HG03571 (cell line): ENCODE results near the gene BCAS1.
"Not testable (repeated sequence)": the region's sequence is repeated elsewhere in the genome, so short reads cannot be mapped to it uniquely, and the experiment has no call there.

Experiments
- ATAC-seq: cut with Tn5 transposase; IDR thresholded peaks from one replicate; pipeline ENCODE4 v1.9.1; 2021; ENCODE audit not compliant: unreplicated experiment

Gene BCAS1

GRCh38 chr20:53932655-53933192, 137.7 kb downstream of the BCAS1 start:
- ATAC-seq: not testable (repeated sequence)

DNA sequence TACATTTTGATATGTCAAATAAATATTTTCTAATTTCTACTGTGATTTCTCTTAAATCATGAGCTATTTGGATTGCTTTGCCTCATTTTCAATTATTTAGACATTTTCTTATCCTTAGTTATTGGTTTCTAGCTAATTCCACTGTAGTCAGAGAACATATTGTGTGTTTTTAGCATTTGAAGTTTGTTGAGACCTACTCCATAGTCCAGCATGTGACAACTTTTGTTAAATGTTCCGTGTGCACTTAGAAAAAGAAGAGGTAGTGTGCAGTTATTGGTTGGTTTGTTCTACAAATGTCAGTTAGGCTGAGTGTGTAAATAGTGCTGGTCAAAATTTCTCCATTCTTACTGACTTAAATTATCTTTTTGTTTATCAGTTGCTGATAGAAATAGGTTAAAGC, 138.8 kb downstream of the BCAS1 start:
- no peak for ATAC-seq

DNA sequence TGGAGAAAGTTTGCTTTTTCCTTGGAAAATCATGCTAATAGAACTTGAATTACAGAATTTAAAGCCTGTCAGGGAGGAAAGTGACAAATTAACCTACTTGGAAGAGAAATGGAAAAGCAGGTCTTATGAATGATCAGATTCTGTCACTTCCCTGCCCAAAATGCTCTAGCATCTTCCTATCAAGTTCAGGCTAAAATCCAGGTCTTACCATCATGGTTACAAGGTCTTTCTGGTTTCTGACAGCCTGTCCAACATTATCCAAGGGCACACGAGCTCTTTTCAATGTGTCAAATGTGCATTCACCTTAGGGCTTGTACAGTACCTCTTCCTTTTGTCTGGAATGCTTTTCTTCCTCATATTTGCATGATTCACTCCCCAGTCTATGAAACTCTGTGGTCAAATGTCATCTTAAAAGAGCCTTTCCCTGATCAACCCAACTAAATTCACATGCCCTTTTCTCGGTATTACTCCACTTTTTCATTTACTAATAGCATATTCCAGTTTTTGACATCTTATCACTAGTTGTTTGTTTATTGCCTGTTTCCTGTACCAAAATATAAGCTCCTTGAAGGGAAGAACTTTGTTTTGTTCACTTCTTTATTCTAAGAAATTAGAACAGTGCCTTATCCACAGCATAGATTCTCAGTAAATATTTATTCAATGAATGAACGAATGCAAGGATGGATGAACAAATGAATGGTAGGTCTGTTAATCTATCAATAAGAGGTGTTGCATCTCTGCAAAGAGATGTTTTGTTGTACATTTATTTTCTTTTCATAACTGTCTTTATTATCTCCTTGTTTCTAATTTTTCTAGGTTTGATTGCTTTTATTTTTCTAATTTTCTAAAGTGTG, 139.5 kb downstream of the BCAS1 start:
- ATAC-seq: no peak

DNA sequence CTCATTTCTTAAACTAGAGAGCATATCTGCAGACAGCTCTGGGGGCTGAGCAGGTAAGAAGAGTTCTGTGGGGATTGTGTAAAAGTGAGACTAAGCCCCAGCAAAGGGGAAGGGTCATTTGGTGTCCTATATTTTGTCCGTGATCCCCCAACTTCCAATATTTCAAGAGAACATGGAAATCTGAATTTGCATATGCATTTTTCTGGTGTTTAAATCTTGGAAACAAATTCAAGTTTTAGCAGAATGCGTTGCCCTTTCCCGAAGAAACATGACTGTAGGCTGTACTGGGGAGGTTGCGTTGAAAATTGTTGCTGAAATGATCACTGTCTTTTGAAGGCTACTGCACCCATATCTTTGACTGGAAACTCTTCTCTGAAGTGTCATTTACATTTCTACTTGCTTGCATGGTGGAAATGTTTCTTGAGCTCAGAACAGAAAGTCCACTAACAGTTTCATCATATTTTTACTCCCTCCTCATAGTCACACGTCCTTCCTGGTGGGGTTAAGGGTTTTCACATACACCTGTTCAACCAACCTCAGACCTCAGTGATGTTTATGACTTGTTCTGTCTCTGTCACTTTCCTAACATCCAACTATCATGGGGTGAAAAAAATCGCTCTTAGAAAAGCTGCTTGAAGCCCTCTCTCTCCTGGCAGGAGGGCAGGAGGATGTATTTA, 140.3 kb downstream of the BCAS1 start:
- peak; percentile 51 for ATAC-seq

- no peak for ATAC-seq
These were observed 141.0 kb downstream of the BCAS1 start for GRCh38 chr20:53929399-53929798.

DNA sequence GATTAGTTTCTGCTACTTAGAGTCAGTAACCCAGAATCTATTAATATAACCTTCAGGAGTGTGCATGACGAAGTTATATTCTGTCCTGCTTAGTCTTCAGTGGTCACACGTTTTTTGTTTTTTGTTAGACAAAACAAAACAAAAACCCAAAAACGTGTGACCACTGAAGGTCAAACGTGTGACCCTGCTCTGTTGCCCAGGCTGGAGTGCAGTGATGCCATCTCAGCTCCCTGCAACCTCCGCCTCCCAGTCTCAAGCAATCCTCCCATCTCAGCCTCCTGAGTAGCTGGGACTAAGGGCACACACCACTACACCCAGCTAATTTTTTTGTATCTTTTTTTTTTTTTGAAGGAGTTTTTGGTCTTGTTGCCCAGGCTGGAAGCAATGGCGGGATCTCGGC, 142.4 kb downstream of the BCAS1 start:
- ATAC-seq: no peak

- ATAC-seq: peak; percentile 63
These were observed 143.9 kb downstream of the BCAS1 start for GRCh38 chr20:53926428-53927028.

- no peak for ATAC-seq
These were observed 144.6 kb downstream of the BCAS1 start for GRCh38 chr20:53925651-53926401.

DNA sequence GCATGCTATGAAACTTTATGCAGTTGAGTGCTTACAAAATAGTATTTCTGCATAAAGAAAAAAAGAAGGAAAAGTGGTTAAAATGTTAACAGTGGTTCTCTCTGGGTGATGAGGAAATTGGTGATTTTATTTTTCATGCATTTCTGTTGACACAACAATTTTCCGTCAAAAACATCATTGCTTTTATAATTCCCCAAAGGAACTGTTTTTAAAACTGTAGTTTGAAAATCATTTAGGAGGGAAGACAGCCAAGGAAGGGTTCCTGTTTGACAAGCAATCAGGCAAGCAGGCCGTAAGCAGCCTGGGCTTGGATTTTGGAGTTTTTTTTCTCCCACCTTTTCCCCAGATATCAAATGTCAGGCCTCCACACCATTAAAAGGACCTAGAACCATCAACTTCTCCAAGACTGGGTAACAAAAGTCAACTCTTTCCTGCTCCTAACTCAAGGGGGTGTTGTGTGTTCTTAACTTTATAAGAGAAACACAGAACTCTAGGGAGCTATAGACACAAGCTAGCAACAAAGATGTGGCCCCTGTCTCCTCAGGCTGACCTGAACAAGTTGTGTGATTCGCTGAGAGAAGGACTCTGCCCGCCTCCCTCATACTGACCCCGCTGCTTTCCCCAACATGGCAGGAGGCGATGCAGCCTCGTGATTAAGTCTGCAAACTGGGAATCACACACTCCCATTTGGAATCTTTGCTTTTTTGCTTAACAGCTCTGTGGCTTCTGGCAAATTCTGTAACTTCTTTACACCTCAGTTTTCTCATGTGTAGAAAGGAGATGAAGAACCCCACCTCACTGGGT, 146.6 kb downstream of the BCAS1 start:
- ATAC-seq: no peak

GRCh38 chr20:53922901-53923314, 147.5 kb downstream of the BCAS1 start:
- ATAC-seq: peak; percentile 49

DNA sequence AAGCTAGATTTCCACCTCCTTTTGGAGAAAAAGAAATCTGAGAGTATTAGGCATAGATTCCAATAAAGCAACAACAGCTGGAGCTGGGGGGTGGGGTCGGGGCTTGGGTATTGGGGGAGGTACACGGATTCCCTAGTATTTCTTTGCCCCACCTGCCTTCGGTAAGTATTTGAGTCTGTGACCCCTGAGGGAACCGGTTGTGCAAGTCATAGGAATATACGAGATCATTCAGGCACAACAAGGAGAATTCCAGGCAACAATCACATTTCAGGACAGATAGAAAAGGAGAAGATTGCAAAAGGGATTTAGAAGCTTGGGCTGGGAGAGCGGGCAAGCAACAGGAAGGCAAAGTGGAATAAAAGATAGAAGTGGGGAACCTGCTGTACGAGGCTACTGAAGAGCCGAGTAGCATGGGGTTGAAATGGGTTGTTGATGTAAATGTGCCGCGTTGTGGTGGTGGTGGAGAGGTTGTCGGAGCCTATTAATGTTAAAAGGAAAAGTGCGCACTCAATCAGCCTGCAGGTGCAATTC, 148.9 kb downstream of the BCAS1 start:
- ATAC-seq: no peak

DNA sequence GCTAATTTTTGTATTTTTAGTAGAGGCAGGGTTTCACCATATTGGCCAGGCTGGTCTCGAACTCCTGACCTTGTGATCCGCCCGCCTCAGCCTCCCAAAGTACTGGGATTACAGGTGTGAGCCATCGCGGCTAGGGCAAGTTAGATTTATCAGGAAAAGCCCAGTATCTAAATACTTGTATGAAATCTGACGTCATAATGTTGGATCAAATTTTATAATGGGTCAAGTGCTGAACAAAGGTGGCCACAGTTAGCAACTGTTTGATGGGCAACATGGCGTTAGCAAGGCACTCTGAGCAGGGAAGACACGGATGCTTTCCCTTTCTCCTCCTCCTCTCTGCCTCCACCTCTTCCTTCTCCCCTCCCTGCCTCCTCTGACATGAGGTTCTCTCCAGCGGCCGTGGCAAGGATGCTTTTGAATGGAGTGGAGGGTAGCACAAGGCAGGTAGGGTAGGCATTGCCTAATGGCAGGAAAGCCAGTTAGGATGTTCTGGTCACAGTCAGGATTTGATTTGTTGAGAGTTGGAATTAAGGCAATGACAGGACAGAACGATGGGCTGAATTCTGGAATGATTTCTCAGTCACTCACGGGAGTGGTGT, 149.6 kb downstream of the BCAS1 start:
- ATAC-seq: no peak

GRCh38 chr20:53919886-53920285, 150.5 kb downstream of the BCAS1 start:
- ATAC-seq: no peak

GRCh38 chr20:53918949-53919361, 151.4 kb downstream of the BCAS1 start:
- no peak for ATAC-seq

DNA sequence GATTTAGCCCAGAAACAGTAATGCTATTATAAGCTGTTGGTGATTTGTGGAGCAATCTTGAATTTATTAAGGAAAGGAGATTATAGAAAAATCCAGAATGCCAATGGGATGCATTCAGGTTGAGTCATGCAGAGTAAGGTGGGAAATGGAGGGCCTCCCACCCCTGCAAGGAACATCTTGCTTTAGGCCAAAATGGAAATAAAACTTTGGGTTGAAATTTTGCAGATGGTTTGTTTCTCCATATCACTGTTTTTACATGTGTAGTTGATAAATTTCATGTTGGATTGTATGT, 152.4 kb downstream of the BCAS1 start:
- no peak for ATAC-seq

- peak; percentile 68 for ATAC-seq
These were observed 153.0 kb downstream of the BCAS1 start for GRCh38 chr20:53917145-53918019.

DNA sequence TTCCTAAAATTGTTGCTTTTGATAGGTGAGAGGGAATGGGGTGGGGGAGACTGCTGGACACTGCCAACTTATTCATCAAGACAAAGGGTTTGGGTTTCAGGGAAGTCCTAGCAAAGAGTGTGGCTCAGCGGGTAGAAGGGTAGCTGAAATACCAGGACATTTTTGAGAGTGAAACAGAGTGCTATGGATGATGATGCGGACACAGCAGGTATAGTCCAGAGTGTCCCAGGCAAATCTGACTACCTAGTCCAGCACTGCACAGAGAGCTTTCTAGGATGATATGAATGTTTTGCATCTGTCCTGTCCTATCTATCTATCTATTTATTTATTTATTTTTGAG, 154.3 kb downstream of the BCAS1 start:
- no peak for ATAC-seq

DNA sequence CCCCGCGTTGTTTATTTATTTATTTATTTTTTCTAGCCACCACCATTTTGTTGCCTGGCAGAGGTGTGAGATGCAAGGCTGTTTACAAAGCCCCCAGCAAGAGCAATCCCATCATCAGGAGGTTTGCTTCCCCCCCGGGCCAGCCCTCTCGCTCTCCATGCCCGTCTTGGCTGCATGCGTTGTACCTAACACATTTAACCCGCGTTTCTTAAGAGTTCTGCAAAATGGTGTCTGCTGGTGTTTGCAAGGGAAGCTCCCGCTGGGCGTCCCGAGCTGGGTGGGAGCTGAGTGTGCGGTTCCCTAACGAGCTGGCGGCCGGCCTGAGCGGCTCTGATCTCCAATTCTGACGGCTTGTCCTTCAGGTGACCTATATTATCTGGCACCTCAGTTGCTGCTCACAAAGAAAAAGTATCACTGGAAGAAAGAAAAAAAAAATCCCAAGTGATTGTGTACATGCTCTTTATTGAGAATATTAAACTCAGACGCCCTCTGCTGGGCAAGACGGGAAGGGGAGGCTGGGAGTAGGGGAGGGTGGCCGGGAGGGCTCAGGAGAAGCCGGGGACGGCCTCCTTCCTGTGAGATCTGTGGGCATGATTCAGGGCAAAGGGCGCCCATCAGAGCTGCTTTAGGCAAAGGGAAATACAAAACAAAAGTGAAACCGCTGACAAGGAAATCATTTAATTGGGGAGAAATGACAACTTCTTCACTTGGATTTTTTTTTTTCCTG, 154.8 kb downstream of the BCAS1 start:
- ATAC-seq: peak; percentile 64
